WI38 (cell line): ENCODE results near the gene STK40.

Source experiments
- H3K4me3 ChIP-seq: 2 replicates; pipeline ENCODE4 v1.5.1; 2011; ENCODE audit warnings: low read depth, mild to moderate bottlenecking, control low read depth, low read length
- TF ChIP-seq, protein P1 (sequence below): IDR thresholded peaks from 2 replicates; pipeline ENCODE4 v1.5.1; 2012; ENCODE audit warnings: low read depth, mild to moderate bottlenecking, control low read depth, low read length

Gene STK40

GRCh38 chr1:36382669-36383068 is 3.1 kb downstream of the STK40 start:
- TF ChIP-seq, protein P1, sequence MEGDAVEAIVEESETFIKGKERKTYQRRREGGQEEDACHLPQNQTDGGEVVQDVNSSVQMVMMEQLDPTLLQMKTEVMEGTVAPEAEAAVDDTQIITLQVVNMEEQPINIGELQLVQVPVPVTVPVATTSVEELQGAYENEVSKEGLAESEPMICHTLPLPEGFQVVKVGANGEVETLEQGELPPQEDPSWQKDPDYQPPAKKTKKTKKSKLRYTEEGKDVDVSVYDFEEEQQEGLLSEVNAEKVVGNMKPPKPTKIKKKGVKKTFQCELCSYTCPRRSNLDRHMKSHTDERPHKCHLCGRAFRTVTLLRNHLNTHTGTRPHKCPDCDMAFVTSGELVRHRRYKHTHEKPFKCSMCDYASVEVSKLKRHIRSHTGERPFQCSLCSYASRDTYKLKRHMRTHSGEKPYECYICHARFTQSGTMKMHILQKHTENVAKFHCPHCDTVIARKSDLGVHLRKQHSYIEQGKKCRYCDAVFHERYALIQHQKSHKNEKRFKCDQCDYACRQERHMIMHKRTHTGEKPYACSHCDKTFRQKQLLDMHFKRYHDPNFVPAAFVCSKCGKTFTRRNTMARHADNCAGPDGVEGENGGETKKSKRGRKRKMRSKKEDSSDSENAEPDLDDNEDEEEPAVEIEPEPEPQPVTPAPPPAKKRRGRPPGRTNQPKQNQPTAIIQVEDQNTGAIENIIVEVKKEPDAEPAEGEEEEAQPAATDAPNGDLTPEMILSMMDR: no peak
- H3K4me3 ChIP-seq: no peak overlapping the region

GRCh38 chr1:36382231-36382630 is 3.5 kb downstream of the STK40 start:
- H3K4me3 ChIP-seq: no peak overlapping the region
- TF ChIP-seq, protein P1: no peak

- TF ChIP-seq, protein P1: no peak
Observed at GRCh38 chr1:36381405-36381804, 4.3 kb downstream of the STK40 start.

DNA sequence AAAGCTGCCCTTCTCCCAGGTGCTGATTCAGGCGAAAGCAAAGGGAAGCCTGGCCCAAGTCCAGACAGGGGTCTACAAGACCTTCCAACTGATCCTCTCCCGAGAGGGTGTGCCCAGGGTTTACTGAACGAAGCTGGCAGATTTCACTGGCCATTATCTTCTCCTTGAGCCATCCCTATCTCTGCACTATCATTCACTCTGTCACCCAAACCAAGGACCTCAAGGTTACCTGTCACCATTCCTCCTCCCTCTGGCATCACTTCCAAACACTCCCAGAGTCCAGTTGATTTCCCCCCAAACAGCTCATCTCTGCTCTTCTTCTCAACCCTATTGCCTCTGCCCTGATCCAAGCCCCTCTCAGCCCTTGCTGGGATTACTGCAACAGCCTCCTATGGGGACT is 4.9 kb downstream of the STK40 start:
- TF ChIP-seq, protein P1: no peak

More at GRCh38 chr1:36381405-36381804, 4.3 kb downstream of the STK40 start:
- H3K4me3 ChIP-seq: no peak overlapping the region

GRCh38 chr1:36380143-36380619 is 5.5 kb downstream of the STK40 start:
- H3K4me3 ChIP-seq: no peak overlapping the region
- TF ChIP-seq, protein P1: no peak

More for the DNA sequence above, 4.9 kb downstream of the STK40 start:
- H3K4me3 ChIP-seq: no peak overlapping the region

- TF ChIP-seq, protein P1: no peak
- H3K4me3 ChIP-seq: no peak overlapping the region
Observed at GRCh38 chr1:36377791-36378492, 7.8 kb downstream of the STK40 start.

GRCh38 chr1:36372617-36373016 is 13.1 kb downstream of the STK40 start:
- H3K4me3 ChIP-seq: no peak overlapping the region
- TF ChIP-seq, protein P1: no peak
